WTC11 (cell line): ENCODE measurements around the gene UGGT2.

Source experiments
- ELF4 ChIP-seq: sonication (generic); formaldehyde crosslinking; IDR thresholded peaks from 2 replicates; pipeline ENCODE4 v1.8.1; 2022; ENCODE audit warnings: low read depth, mild to moderate bottlenecking, moderate library complexity, missing genetic modification reagents
- TF ChIP-seq, protein P1 (sequence below): fragments of 200-600 bp; IDR thresholded peaks from 2 replicates; pipeline ENCODE4 v1.8.0; 2022; ENCODE audit warnings: antibody characterized with exemption
- TF ChIP-seq, protein P2 (sequence below): sonication (generic); formaldehyde crosslinking; IDR thresholded peaks from 2 replicates; pipeline ENCODE4 v1.8.0; 2022; ENCODE audit warnings: mild to moderate bottlenecking, missing genetic modification reagents

DNA sequence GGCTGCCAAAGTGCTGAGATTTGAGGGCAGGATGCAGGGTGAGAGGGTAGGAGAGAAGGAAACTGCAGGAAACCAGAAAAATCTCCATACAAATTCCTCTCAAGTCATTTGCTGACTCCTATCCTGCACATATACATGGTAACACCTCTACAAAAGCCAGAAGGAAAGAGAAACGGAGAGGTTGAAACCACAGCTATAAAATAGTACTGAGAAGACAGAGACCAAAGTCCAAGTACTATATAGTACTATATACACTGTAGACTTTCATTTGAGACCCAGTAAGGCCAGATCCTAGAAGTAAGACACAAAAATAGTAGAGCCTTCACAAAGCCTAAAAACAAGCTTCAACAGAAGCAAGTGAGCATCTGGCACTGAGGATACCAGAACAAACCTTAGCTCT lies 103.1 kb downstream of the UGGT2 start:
- TF ChIP-seq, protein P1, sequence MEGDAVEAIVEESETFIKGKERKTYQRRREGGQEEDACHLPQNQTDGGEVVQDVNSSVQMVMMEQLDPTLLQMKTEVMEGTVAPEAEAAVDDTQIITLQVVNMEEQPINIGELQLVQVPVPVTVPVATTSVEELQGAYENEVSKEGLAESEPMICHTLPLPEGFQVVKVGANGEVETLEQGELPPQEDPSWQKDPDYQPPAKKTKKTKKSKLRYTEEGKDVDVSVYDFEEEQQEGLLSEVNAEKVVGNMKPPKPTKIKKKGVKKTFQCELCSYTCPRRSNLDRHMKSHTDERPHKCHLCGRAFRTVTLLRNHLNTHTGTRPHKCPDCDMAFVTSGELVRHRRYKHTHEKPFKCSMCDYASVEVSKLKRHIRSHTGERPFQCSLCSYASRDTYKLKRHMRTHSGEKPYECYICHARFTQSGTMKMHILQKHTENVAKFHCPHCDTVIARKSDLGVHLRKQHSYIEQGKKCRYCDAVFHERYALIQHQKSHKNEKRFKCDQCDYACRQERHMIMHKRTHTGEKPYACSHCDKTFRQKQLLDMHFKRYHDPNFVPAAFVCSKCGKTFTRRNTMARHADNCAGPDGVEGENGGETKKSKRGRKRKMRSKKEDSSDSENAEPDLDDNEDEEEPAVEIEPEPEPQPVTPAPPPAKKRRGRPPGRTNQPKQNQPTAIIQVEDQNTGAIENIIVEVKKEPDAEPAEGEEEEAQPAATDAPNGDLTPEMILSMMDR: no peak
- TF ChIP-seq, protein P2, sequence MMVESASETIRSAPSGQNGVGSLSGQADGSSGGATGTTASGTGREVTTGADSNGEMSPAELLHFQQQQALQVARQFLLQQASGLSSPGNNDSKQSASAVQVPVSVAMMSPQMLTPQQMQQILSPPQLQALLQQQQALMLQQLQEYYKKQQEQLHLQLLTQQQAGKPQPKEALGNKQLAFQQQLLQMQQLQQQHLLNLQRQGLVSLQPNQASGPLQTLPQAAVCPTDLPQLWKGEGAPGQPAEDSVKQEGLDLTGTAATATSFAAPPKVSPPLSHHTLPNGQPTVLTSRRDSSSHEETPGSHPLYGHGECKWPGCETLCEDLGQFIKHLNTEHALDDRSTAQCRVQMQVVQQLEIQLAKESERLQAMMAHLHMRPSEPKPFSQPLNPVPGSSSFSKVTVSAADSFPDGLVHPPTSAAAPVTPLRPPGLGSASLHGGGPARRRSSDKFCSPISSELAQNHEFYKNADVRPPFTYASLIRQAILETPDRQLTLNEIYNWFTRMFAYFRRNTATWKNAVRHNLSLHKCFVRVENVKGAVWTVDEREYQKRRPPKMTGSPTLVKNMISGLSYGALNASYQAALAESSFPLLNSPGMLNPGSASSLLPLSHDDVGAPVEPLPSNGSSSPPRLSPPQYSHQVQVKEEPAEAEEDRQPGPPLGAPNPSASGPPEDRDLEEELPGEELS: no peak
- TF ChIP-seq ELF4 (CRISPR knock-in tag): no peak
